HEK293 (cell line): ENCODE measurements around the gene ALLC.

ENCODE experiments used
- CTCF ChIA-PET: fragments of 350-600 bp; formaldehyde crosslinking; extraction: SDS; loops from one replicate; lab custom pipeline; 2021; ENCODE audit warnings: antibody characterized with exemption; lab: Yijun Ruan, JAX
- POLR2A ChIA-PET: fragments of 300-600 bp; formaldehyde crosslinking; extraction: SDS; loops from one replicate; lab custom pipeline; 2020; ENCODE audit warnings: antibody characterized with exemption, inconsistent platforms; lab: Yijun Ruan, JAX
- H3K27ac ChIP-seq: fragments of 200-500 bp; sonication (Bioruptor generic); 2 replicates; pipeline ENCODE4 v1.5.1; 2014; ENCODE audit warnings: low read depth, low read length, control low read depth, inconsistent platforms; ENCODE audit errors: extremely low read depth
- H3K36me3 ChIP-seq, 2 experiments: fragments of 200-500 bp in 1 of 2; sonication (Bioruptor generic) in 1 of 2; 1 replicate in 1 of 2; 2 replicates in 1 of 2; pipeline ENCODE4 v1.5.1; 2014 to 2017; ENCODE audit warnings: inconsistent platforms in 2 of 2, low read length in 2 of 2; ENCODE audit not compliant: control insufficient read depth in 2 of 2, insufficient read depth in 1 of 2
- H3K4me1 ChIP-seq: fragments of 200-500 bp; sonication (Bioruptor generic); 2 replicates; pipeline ENCODE4 v1.5.1; 2014; ENCODE audit warnings: mild to moderate bottlenecking, low read length, inconsistent platforms; ENCODE audit not compliant: control insufficient read depth, insufficient read depth
- H3K4me3 ChIP-seq: 2 replicates; pipeline ENCODE4 v1.5.1; 2011; ENCODE audit warnings: low read depth, mild to moderate bottlenecking, control low read depth, low read length, moderate library complexity
- H3K9me3 ChIP-seq: fragments of 200-500 bp; sonication (Bioruptor generic); 2 replicates; pipeline ENCODE4 v1.5.1; 2014; ENCODE audit warnings: low read depth, low read length, inconsistent platforms; ENCODE audit not compliant: control insufficient read depth, insufficient read depth
- ATF2 ChIP-seq: fragments of 450-650 bp; formaldehyde crosslinking; IDR thresholded peaks from 2 replicates; pipeline ENCODE4 v1.5.1; 2016; ENCODE audit warnings: missing biosample characterization, missing genetic modification characterization, low read depth
- GLIS1 ChIP-seq: fragments of 450-650 bp; formaldehyde crosslinking; IDR thresholded peaks from 2 replicates; pipeline ENCODE4 v1.5.1; 2016; ENCODE audit warnings: missing biosample characterization, missing genetic modification characterization
- INSM2 ChIP-seq: fragments of 450-650 bp; formaldehyde crosslinking; IDR thresholded peaks from 2 replicates; pipeline ENCODE4 v1.5.1; 2016; ENCODE audit warnings: missing biosample characterization, missing genetic modification characterization
- KLF17 ChIP-seq: fragments of 450-650 bp; formaldehyde crosslinking; IDR thresholded peaks from 2 replicates; pipeline ENCODE4 v1.5.1; 2016; ENCODE audit warnings: missing biosample characterization, missing genetic modification characterization
- SCRT1 ChIP-seq: fragments of 450-650 bp; formaldehyde crosslinking; IDR thresholded peaks from 2 replicates; pipeline ENCODE4 v1.5.1; 2016; ENCODE audit warnings: missing biosample characterization, missing genetic modification characterization, borderline replicate concordance
- ZBTB26 ChIP-seq: fragments of 450-650 bp; formaldehyde crosslinking; optimal IDR thresholded peaks from 2 replicates; pipeline ENCODE3; 2016; ENCODE audit warnings: missing biosample characterization, mild to moderate bottlenecking, missing genetic modification characterization
- ZBTB8A ChIP-seq: fragments of 450-650 bp; formaldehyde crosslinking; IDR thresholded peaks from 2 replicates; pipeline ENCODE4 v1.5.1; 2016; ENCODE audit warnings: missing biosample characterization, missing genetic modification characterization
- ZNF140 ChIP-seq: fragments of 450-650 bp; formaldehyde crosslinking; IDR thresholded peaks from 2 replicates; pipeline ENCODE4 v1.5.1; 2016; ENCODE audit warnings: missing biosample characterization, missing genetic modification characterization
- ZNF148 ChIP-seq: fragments of 450-650 bp; formaldehyde crosslinking; IDR thresholded peaks from 2 replicates; pipeline ENCODE4 v1.5.0; 2017; ENCODE audit warnings: missing biosample characterization, missing genetic modification characterization, borderline replicate concordance
- ZNF214 ChIP-seq: fragments of 450-650 bp; formaldehyde crosslinking; IDR thresholded peaks from 2 replicates; pipeline ENCODE4 v1.5.1; 2017; ENCODE audit warnings: missing biosample characterization, mild to moderate bottlenecking, missing genetic modification characterization, borderline replicate concordance
- ZNF26 ChIP-seq: fragments of 450-650 bp; formaldehyde crosslinking; IDR thresholded peaks from 2 replicates; pipeline ENCODE4 v1.5.1; 2016; ENCODE audit warnings: missing biosample characterization, missing genetic modification characterization
- ZNF280C ChIP-seq: fragments of 450-650 bp; formaldehyde crosslinking; IDR thresholded peaks from 2 replicates; pipeline ENCODE4 v1.5.1; 2016; ENCODE audit warnings: missing biosample characterization, missing genetic modification characterization
- ZNF324 ChIP-seq: fragments of 450-650 bp; formaldehyde crosslinking; IDR thresholded peaks from 2 replicates; pipeline ENCODE4 v1.5.1; 2016; ENCODE audit warnings: missing biosample characterization, missing genetic modification characterization
- ZNF394 ChIP-seq: fragments of 450-650 bp; formaldehyde crosslinking; IDR thresholded peaks from 2 replicates; pipeline ENCODE4 v1.5.1; 2016; ENCODE audit warnings: missing biosample characterization, missing genetic modification characterization, mild to moderate bottlenecking, moderate library complexity, borderline replicate concordance
- ZNF404 ChIP-seq: fragments of 450-650 bp; formaldehyde crosslinking; IDR thresholded peaks from 2 replicates; pipeline ENCODE4 v1.5.1; 2017; ENCODE audit warnings: missing biosample characterization, missing genetic modification characterization
- ZNF514 ChIP-seq: fragments of 450-650 bp; formaldehyde crosslinking; IDR thresholded peaks from 2 replicates; pipeline ENCODE4 v1.5.1; 2016; ENCODE audit warnings: missing biosample characterization, missing genetic modification characterization
- ZNF549 ChIP-seq: fragments of 450-650 bp; IDR thresholded peaks from 2 replicates; pipeline ENCODE4 v1.5.1; 2018; ENCODE audit warnings: missing biosample characterization, missing genetic modification characterization, mild to moderate bottlenecking, inconsistent platforms, moderate library complexity
- ZNF639 ChIP-seq: fragments of 450-650 bp; formaldehyde crosslinking; IDR thresholded peaks from 2 replicates; pipeline ENCODE4 v1.5.1; 2016; ENCODE audit warnings: missing biosample characterization, missing genetic modification characterization
- ZNF768 ChIP-seq: fragments of 450-650 bp; formaldehyde crosslinking; IDR thresholded peaks from 2 replicates; pipeline ENCODE4 v1.5.1; 2018; ENCODE audit warnings: missing biosample characterization, mild to moderate bottlenecking, missing genetic modification characterization
- ZNF776 ChIP-seq: fragments of 450-650 bp; formaldehyde crosslinking; IDR thresholded peaks from 2 replicates; pipeline ENCODE4 v1.5.0; 2017; ENCODE audit warnings: missing biosample characterization, missing genetic modification characterization, borderline replicate concordance

The ALLC gene

GRCh38 chr2:3624059-3624794 lies 33.8 kb upstream of the ALLC start:
- no peak overlapping the region for H3K4me3 ChIP-seq
- no peaks in the 10 kb centered on the region for H3K4me1 ChIP-seq
- ChIA-PET POLR2A (interaction anchor here (0.6 kb wide), 1 partner anchor 274 kb away, joined by 4 read pairs; no protein-coding TSS in a partner anchor), CTCF (no interaction called here)
- H3K36me3 ChIP-seq, result no peaks in the 10 kb centered on the region
- H3K27ac ChIP-seq, result no peak overlapping the region
- H3K9me3 ChIP-seq, result no peaks in the 10 kb centered on the region
- TF ChIP-seq ZNF26 (tag by site-specific recombination) (no peak), ZNF514 (tag by site-specific recombination) (no peak), ZNF549 (tag by site-specific recombination) (no peak), ZNF140 (tag by site-specific recombination) (no peak), ZNF394 (tag by site-specific recombination) (no peak), SCRT1 (tag by site-specific recombination) (no peak), GLIS1 (tag by site-specific recombination) (no peak), INSM2 (tag by site-specific recombination) (no peak), ZNF404 (tag by site-specific recombination) (no peak), ZNF280C (tag by site-specific recombination) (no peak)

GRCh38 chr2:3625186-3625585 lies 32.8 kb upstream of the ALLC start:
- Histone ChIP-seq H3K36me3 (no peaks in the 10 kb centered on the region), H3K4me1 (no peaks in the 10 kb centered on the region), H3K9me3 (no peaks in the 10 kb centered on the region), H3K27ac (no peak overlapping the region), H3K4me3 (no peak overlapping the region)
- CTCF ChIA-PET, result no interaction called here
- POLR2A ChIA-PET, result no interaction called here
- TF ChIP-seq ATF2 (tag by site-specific recombination) (no peak), ZNF776 (no peak), ZNF148 (tag by site-specific recombination) (no peak), ZNF549 (tag by site-specific recombination) (no peak), ZNF324 (tag by site-specific recombination) (no peak), ZNF639 (tag by site-specific recombination) (no peak), ZBTB26 (tag by site-specific recombination) (no peak), ZNF768 (no peak), ZNF140 (tag by site-specific recombination) (no peak), ZNF214 (tag by site-specific recombination) (no peak), ZBTB8A (no peak), KLF17 (no peak)
